ENCODE results near the gene KNSTRN.
A peak's percentile ranks its signal among the peaks of the same experiment; 100 is the strongest.

The KNSTRN gene

GRCh38 chr15:40439461-40439959 lies 57.0 kb downstream of the KNSTRN start:
- no peak for TF ChIP-seq CTCF (IDR thresholded peaks at IDR 0.05)

- no peak for TF ChIP-seq CTCF (IDR thresholded peaks at IDR 0.05)
Measured at GRCh38 chr15:40439960-40440742, 57.6 kb downstream of the KNSTRN start.

GRCh38 chr15:40440743-40441564 lies 58.4 kb downstream of the KNSTRN start, which contains the start of gene BAHD1:
Gene BAHD1, plus strand, starts transcription at chr15:40440953. Its CDS starts 17,512 bp downstream, at chr15:40458465.
- TF ChIP-seq CTCF (IDR thresholded peaks at IDR 0.05), result peak; percentile 9; the same call in 1 of the 2 replicates

- no peak for TF ChIP-seq CTCF (IDR thresholded peaks at IDR 0.05)
Measured at GRCh38 chr15:40441565-40442531, 59.3 kb downstream of the KNSTRN start.

- TF ChIP-seq CTCF (IDR thresholded peaks at IDR 0.05), result no peak
Measured at GRCh38 chr15:40443255-40443654, 60.7 kb downstream of the KNSTRN start.

GRCh38 chr15:40443846-40444245 lies 61.3 kb downstream of the KNSTRN start:
- TF ChIP-seq CTCF (IDR thresholded peaks at IDR 0.05), result no peak

All from LNCAP (cell line).